ENCODE results near the gene HS1BP3.

HS1BP3 gene

DNA sequence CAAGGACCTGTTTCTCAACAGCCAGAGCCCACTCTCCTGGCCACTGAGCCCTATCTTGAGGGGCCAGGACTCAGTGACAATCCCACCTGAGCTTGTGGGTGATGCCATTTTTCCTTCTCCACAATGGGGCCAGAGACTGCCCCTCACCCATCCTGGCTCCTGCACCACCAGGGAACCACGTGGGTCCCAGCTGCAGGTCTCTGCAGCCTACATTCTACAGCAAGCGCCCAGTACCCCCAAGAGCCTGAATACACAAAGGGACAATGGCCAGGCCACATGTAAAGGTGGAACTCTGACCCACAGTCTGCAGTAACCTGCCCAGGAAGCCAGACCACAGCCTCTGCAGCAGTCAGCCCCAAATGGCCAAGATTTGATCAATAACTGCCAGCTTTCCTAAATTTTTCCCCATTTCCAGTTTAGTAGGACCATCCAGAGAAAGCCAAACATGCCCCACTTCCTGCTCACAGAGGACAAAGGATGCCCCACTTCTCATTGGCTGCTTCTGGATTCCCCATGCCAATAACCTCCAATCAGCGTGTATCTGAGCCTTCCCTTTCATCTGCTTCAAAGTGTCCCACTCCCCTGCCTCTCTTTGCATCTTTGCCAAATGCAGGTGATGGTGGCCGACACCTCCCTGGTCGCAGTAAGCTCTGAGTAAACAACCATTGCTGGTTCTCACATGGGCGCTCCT, 19.1 kb downstream of the HS1BP3 start:
- H3K27me3 Mint-ChIP-seq, result no peaks in the 10 kb centered on the region
- no peak overlapping the region for H3K27ac Mint-ChIP-seq
- peaks cover 4% of the 10 kb centered on the region for H3K4me1 Mint-ChIP-seq
- no peak for DNase-seq
- CTCF ChIA-PET, result interaction anchor here (1.2 to 3.3 kb wide), 2 partner anchors 11 to 188 kb away, joined by 5 to 12 read pairs; no protein-coding TSS in a partner anchor
- H3K4me3 Mint-ChIP-seq, result no peak overlapping the region
- H3K36me3 Mint-ChIP-seq, result peaks cover 2% of the 10 kb centered on the region
- no peaks in the 10 kb centered on the region for H3K9me3 Mint-ChIP-seq

DNA sequence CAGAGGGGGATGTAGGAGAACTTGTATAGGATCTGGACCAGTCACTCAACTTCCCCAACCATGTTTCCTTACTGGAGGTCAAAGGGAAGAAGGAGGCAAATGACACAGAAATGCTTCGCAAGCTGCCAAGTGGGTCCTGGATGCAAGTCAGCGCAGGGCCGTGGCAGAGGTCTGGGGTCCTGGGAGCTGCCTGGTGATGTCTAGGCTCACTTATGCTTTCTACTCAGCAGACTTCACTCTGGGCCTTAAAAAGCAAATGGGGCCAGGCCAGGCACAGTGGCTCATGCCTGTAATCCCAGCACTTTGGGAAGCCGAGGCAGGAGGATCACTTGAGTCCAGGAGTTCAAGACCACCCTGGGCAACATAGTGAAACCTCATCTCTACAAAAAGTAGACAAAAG, 19.9 kb downstream of the HS1BP3 start:
- Mint-ChIP-seq H3K36me3 (peaks cover 1% of the 10 kb centered on the region), H3K4me3 (no peak overlapping the region), H3K9me3 (no peaks in the 10 kb centered on the region), H3K27me3 (no peaks in the 10 kb centered on the region), H3K27ac (no peak overlapping the region), H3K4me1 (peaks cover 4% of the 10 kb centered on the region)
- DNase-seq, result no peak
- CTCF ChIA-PET, result interaction anchor here (1.2 to 3.3 kb wide), 2 partner anchors 11 to 187 kb away, joined by 5 to 12 read pairs; no protein-coding TSS in a partner anchor

DNA sequence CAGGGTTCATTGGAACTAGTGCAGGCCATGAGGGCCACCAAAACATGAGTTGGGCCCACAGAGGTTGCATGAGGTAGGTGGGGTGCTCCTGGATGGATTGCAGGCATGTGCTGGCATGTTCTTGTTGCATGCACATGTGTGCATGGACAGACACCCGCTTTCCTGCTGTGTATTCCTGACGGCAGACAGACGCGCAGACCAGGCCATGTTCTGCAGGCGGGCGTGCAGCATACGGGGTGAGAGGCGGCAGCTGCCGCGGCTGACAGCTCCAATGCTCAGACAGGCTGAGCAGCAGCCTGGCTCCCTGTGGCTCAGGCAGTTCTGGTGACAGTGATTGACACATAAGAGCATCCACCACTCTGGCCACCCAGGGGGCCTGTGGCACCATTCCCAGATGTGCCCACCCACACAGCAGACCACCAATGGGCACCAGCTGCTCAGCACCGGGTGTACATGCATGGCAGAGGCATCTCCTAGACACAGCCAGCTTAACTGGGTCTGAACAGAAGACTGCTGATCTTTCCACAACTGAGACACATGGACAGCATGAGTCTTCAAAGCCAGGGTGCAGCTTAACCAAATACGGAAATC, 21.2 kb downstream of the HS1BP3 start:
- Mint-ChIP-seq H3K27ac (no peak overlapping the region), H3K27me3 (no peaks in the 10 kb centered on the region), H3K4me3 (no peak overlapping the region), H3K9me3 (no peaks in the 10 kb centered on the region), H3K36me3 (no peaks in the 10 kb centered on the region), H3K4me1 (peaks cover 4% of the 10 kb centered on the region)
- CTCF ChIA-PET, result interaction anchor here (0.8 to 3.3 kb wide), 3 partner anchors 13 to 183 kb away, joined by 3 to 12 read pairs (median 3); partner anchors contain the start of gene RHOB
- no peak for DNase-seq

DNA sequence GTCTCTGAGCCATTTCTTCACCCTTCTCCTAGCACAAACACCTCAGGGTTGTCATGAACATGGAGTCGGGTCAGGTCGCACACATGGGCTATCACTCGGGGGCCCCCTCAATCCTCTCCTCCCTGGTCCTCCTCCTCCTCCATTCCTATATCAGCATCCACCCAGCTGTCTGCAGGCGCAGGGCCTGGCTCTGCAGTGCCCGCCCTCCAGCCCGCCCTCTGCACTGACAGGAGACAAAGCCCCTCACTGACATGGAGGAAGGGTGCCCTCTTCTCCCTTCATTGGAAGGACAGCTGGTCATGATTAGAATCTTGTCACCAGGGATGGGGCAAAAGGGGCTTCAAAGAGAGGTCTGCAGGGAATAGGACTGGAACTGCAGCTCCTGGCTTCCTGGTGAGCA, 21.7 kb downstream of the HS1BP3 start:
- CTCF ChIA-PET, result interaction anchor here (0.9 kb wide), 1 partner anchor 32 kb away, joined by 3 read pairs; no protein-coding TSS in a partner anchor
- no peak for DNase-seq
- Mint-ChIP-seq H3K27me3 (no peaks in the 10 kb centered on the region), H3K9me3 (no peaks in the 10 kb centered on the region), H3K4me3 (no peak overlapping the region), H3K36me3 (no peaks in the 10 kb centered on the region), H3K27ac (no peak overlapping the region), H3K4me1 (peaks cover 4% of the 10 kb centered on the region)

DNA sequence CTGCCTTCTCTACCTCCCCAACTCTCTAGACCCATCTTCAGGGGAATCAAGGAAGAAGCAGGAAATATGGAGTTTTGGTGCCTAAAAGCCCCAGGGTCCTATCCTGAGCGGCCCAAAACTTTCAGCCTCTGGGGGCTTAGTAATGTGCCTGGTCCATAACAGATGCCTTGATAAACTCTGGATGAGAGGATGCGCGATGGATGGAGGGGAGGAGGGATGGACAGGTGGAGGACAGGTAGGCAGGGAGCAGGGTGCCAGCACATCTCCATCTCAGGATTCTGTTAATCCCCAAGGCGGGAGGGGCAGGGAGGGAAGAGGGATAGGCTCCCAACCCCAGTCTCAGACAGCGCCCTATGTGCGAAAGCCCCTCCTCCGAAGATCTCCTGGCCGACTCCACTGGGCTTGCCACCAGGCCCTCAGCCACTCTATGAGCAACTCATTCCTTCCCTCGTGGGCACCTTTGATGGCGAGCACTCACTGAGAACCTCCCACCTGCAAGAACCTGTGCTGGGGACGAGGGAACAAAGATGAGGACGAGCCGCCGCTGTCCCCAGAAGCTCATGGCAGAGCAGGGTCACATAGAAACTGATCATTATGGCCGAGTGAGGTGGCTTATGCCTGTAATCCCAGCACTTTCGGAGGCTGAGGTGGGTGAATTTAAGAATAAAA, 23.1 kb downstream of the HS1BP3 start:
- Mint-ChIP-seq H3K9me3 (no peaks in the 10 kb centered on the region), H3K36me3 (no peaks in the 10 kb centered on the region), H3K4me1 (no peaks in the 10 kb centered on the region), H3K27me3 (no peaks in the 10 kb centered on the region), H3K4me3 (no peak overlapping the region), H3K27ac (no peak overlapping the region)
- CTCF ChIA-PET, result interaction anchor here (0.9 kb wide), 1 partner anchor 14 kb away, joined by 4 read pairs; no protein-coding TSS in a partner anchor
- DNase-seq, result no peak

DNA sequence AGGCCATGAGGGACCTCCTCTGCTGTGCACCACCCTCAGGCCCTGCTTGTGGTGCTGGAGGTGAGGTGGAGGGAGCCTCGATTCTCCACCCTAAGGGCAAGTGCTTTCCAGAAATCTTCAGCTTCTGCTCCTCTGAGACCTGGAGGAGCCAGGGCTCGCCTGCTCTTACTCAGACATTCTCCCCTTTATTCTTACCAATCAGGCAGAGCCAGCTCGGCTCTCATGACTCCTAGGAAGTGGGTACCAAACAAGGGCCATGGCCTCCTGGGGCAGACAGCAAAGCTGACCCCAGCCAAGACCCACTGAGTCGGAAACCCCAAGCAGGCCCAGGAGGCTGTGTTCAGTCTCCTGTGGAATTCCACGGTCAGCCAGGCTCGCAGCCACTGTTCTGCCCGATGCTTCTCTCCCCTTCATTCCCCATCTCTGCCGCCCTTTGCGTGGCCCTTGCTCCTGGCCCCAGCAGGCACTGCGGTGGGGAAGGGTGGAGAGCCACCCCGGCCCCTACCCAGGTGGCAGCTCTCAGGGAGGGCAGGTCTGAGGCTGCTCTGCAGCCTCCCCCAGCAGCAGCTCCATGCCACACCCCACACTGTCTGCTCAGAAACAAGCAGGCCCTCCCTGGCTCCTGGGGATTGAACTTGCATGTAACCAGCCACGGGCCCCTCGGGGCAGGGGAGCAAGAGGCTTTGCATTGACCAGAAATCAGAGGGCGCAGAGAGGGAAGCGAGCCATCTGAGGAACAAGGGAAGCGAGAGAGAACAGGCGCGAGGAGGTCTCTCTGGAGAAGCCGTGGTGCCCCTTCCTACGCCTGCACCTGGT, 24.0 kb downstream of the HS1BP3 start:
- H3K27me3 Mint-ChIP-seq, result no peaks in the 10 kb centered on the region
- no peak overlapping the region for H3K4me3 Mint-ChIP-seq
- DNase-seq, result no peak
- no peaks in the 10 kb centered on the region for H3K9me3 Mint-ChIP-seq
- H3K4me1 Mint-ChIP-seq, result no peaks in the 10 kb centered on the region
- H3K27ac Mint-ChIP-seq, result no peak overlapping the region
- H3K36me3 Mint-ChIP-seq, result no peaks in the 10 kb centered on the region
- CTCF ChIA-PET, result interaction anchor here (1.5 kb wide), 1 partner anchor 24 kb away, joined by 3 read pairs; no protein-coding TSS in a partner anchor

DNA sequence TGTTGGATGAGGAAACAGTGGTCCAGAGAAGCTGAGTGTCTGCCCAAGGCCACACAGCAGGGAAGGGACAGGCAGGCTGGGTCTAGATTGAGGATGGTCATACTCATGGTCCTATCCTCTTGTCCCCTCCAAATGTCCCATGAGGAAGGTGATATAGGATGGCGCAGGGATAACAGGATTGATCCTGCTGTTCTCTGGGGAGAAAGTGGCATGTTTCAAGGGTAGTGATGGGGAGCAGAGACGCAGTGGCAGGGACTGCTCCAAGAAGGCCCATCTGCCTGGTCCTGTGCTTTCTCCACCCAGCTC, 24.6 kb downstream of the HS1BP3 start:
- H3K27ac Mint-ChIP-seq, result no peak overlapping the region

DNA sequence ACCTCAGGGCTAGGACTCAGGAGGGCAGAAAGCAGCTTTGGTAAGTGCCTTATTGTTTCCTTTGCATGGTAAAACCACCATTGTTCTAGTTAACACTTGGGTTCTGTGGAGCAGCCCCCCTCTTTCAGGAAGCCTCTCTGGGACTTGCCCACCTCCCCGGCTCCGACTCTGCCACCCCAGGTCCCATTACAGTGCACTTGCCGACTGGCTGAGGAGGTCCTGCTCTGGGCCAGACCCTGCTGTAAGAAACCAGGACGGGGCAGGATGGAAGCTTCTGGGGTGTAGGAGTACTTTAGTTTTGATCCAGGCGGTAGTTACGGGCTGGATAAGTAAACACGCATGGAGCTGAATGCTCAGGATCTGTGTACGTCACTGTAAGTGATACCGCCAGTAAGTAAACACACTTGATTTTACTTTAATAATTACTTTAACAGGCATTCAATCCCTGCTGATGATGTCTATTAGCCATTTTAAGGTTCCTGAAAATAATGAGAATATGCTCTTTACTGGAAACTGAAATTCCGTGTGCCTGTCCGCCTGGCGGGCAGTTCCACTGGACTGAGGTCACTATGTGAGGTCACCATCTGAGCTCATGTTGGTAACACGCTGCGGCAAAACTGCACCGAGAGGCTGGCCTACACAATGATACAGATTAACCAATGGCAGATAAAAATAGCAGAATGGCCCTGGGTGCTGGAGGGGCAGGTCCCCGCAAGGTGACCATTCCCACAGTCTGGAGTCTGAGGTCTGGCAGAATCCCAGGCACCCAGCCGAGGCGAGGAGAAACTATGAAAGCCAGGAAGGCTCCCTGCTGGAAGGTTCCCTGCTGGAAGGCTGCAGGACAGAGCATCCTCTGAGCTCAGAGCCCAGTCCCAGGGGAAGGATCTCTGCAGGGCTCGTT, 25.2 kb downstream of the HS1BP3 start:
- DNase-seq, result peak; percentile 9
- Mint-ChIP-seq H3K36me3 (no peaks in the 10 kb centered on the region), H3K9me3 (no peaks in the 10 kb centered on the region), H3K27ac (no peak overlapping the region), H3K27me3 (no peaks in the 10 kb centered on the region), H3K4me1 (no peaks in the 10 kb centered on the region), H3K4me3 (no peak overlapping the region)
- CTCF ChIA-PET, result interaction anchor here (1.3 to 1.5 kb wide), 2 partner anchors 26 to 35 kb away, joined by 3 read pairs; no protein-coding TSS in a partner anchor

More for the DNA sequence above, 24.6 kb downstream of the HS1BP3 start:
- no peaks in the 10 kb centered on the region for H3K36me3 Mint-ChIP-seq
- CTCF ChIA-PET, result interaction anchor here (1.5 kb wide), 1 partner anchor 25 kb away, joined by 3 read pairs; no protein-coding TSS in a partner anchor
- H3K4me3 Mint-ChIP-seq, result no peak overlapping the region
- no peaks in the 10 kb centered on the region for H3K4me1 Mint-ChIP-seq
- no peak for DNase-seq
- H3K27me3 Mint-ChIP-seq, result no peaks in the 10 kb centered on the region
- no peaks in the 10 kb centered on the region for H3K9me3 Mint-ChIP-seq

DNA sequence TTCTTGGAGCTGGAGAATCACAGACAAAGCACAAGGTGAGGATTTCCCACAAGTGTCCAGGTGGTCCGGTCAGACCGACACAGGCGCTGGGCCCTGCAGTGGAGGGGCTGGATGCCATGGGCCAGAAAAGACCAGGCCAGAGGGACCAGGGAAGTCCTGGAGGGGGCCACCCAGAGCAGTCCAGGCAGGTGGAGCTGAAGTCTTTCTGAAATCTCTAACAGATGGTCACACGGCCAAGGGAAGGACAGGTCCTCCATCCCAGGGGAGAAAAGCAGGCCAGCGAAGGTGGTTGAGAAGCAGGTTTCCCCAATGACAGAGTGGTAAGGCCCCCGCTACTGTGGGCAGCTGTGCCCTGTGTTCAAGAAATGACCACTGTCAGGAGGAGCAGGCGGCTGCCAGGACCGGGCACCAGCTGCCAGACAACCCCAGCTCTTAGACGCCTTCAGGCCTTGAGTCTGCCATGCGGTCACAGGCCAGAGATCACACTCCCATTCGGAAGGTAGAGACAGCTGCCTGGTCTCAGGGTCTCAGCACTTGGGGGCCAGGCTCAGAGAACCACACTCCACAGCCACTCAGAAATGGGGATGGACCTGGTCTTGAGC, 25.9 kb downstream of the HS1BP3 start:
- H3K4me3 Mint-ChIP-seq, result no peak overlapping the region

DNA sequence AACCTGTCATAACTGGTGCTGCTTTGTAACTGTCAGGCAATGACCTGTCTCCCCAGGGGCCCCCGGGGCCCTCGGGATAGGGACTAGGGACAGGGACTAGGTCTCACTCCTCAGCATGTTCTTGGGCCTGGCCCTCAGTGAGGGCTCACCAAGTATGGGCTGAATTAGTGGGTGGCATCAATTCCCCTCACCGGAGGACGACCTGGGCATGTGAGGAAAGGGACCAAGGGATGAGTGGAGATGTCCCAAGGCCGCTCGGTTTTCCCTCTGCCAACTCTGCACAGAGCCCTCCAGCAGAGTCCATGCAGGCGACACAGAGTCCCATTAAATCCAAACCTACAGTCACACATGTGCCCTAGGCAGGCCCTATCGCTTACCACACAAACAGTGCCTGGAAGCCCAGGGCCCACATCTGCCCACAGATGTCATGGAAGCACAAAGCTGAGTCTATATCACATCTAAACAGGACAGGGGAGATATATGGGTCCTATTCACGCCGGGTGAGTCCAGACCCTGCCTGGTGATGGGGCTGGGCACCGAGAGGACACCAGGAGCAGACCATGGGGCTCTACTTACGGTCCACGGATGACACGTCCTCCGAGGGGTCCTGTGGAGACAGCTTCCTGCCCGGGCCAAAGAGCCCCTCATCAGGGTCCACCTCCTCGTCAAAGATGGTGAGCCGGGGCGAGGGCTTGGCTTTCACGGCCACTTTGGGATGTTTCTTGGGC, 26.6 kb downstream of the HS1BP3 start:
- no peak overlapping the region for H3K27ac Mint-ChIP-seq
- DNase-seq, result peak; percentile 15
- no peaks in the 10 kb centered on the region for H3K27me3 Mint-ChIP-seq
- CTCF ChIA-PET, result interaction anchor here (1.3 kb wide), 1 partner anchor 36 kb away, joined by 3 read pairs; no protein-coding TSS in a partner anchor
- H3K4me3 Mint-ChIP-seq, result no peak overlapping the region
- H3K9me3 Mint-ChIP-seq, result no peaks in the 10 kb centered on the region
- H3K36me3 Mint-ChIP-seq, result no peaks in the 10 kb centered on the region
- no peaks in the 10 kb centered on the region for H3K4me1 Mint-ChIP-seq

More for the DNA sequence above, 25.9 kb downstream of the HS1BP3 start:
- Mint-ChIP-seq H3K36me3 (no peaks in the 10 kb centered on the region), H3K4me1 (no peaks in the 10 kb centered on the region), H3K9me3 (no peaks in the 10 kb centered on the region), H3K27ac (no peak overlapping the region), H3K27me3 (no peaks in the 10 kb centered on the region)
- CTCF ChIA-PET, result interaction anchor here (1.3 to 1.5 kb wide), 2 partner anchors 26 to 36 kb away, joined by 3 read pairs; no protein-coding TSS in a partner anchor
- peak; percentile 6 for DNase-seq

DNA sequence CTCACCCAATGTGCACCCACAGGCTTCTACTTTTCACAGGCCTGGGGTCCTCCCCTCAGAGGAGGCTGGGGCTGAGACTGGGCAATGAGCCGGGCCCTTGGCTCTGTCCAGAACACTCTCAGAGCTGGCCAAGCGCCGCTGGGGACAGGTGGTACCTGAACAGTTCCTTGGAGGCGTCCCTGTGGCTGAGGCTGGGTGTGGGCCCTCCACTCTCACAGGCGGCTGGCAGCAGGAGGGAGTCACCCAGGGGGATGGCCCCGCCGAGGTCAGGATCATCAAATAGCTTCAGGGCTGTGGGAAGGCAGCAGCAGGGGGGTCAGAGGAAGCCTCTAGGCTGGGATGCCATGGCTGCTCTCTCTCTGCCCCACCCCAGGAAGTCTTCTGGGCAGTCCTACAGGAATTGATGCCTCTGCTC, 27.1 kb downstream of the HS1BP3 start:
- DNase-seq, result peak; percentile 16
- Mint-ChIP-seq H3K27me3 (no peaks in the 10 kb centered on the region), H3K9me3 (no peaks in the 10 kb centered on the region), H3K27ac (no peak overlapping the region), H3K4me1 (no peaks in the 10 kb centered on the region), H3K4me3 (no peak overlapping the region), H3K36me3 (no peaks in the 10 kb centered on the region)
- CTCF ChIA-PET, result no interaction called here

DNA sequence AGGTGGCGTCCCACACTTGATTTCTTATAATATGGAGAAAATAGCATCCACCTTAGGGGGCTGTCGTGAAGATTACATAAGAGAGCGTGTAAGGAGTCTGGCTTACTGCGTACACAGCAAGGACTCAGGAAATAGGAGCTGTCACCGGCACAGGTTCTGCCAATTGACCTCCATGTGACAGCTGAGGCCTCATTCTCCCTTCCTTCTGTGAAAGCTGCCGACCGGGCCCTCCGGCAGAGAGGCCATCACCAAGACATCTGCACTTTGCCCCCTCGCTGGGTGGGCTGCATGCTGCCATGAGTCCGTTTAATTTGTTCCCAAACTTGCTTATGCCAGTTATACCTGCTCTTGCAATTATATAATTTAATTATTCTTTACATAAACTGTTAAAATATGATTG, 27.7 kb downstream of the HS1BP3 start:
- H3K27ac Mint-ChIP-seq, result no peak overlapping the region
- CTCF ChIA-PET, result no interaction called here
- H3K4me1 Mint-ChIP-seq, result no peaks in the 10 kb centered on the region
- no peaks in the 10 kb centered on the region for H3K36me3 Mint-ChIP-seq
- no peaks in the 10 kb centered on the region for H3K9me3 Mint-ChIP-seq
- DNase-seq, result peak; percentile 8
- H3K27me3 Mint-ChIP-seq, result no peaks in the 10 kb centered on the region
- no peak overlapping the region for H3K4me3 Mint-ChIP-seq
